ENCODE data around the gene IL17B.

Gene IL17B

DNA sequence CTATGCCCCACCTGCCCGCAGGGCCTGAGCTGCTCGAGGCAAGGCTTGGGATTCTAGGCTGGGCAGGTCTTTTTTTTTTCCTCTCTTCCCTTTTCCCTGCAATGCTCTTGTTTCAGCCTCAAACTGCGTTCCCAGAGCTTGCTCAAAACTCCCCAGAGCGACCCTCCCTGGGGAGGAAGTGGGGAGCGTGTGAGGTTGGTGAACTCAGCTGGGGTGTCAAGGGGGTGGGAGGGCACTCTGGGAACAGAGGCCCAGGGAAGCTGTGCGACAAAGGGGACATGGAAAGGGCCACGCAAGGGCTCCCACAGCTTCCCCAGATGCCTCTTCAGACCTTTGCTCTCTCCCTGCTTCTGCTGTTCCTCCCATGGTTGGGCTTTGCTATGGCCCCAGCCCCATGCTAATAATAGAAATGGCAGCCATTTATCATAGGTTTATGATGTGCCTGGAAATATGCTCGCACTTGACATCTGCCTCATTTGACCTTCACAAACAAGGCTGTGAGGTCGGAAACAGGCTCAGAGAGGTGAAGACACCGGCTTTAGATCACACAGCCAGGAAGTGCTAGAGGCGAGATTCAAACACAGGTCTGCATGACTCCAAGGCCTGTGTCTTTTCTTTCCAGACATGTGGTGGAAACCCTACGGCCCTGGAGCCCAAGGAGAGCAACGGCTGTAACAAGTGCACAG is 40.9 kb upstream of the IL17B start:
- in situ Hi-C loops (cut with HindIII; ENCODE audit: low sequenced_read_pairs) = no loop called here
- no peak overlapping the region for H3K4me3 ChIP-seq (ENCODE audit: low read depth, low read length)
- no peak for TF ChIP-seq CTCF (IDR thresholded peaks at IDR 0.05; ENCODE audit: low read depth, low read length, missing control alignments)
- DNase-seq (ENCODE audit: low read depth) = no peak

DNA sequence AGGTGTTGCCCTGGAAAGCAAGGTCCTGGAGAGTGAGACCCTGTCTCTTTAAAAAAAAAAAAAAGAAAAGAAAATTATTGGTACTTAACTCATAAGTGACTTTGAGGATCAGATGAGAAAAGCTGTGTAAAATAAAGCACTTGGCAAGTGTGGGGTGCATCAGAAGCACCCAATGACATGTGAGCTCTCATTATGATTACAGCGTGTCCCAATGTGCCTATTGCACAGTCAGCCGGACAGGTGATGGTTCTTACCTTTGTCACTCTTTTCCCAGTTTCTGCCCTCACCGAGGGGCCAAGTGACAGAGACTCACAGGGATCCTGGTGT is 40.4 kb upstream of the IL17B start:
- TF ChIP-seq CTCF (IDR thresholded peaks at IDR 0.05; ENCODE audit: low read depth, low read length, missing control alignments) = no peak
- no peak for DNase-seq (ENCODE audit: low read depth)
- in situ Hi-C loops (cut with HindIII; ENCODE audit: low sequenced_read_pairs) = no loop called here
- no peak overlapping the region for H3K4me3 ChIP-seq (ENCODE audit: low read depth, low read length)

DNA sequence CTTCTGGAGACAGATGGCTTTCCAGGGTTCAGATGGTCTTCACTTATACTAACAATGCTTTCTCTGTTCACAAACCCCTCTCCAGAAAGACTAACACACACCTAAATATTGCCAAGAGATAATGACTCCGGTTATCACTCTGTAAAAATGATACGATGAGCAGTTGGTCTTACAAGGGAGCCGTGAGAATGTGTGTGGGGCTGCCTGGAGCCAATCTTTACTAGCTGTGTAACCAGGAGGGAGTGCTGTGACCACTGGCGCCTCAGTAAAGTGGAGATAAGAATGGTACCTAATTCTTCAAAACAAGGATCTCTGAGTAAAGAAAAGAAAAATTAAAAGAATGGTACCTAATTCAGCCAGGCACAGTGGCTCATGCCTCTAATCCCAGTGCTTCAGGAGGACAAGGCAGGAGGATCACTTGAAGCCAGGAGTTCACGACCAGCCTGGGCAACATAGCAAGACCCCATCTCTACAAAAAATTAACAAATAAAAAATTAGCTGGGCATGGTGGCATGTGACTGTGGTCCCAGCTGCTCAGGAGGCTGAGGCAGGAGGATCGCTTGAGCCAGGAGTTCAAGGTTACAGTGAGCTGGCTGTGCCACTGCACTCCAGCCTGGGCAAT is 39.9 kb upstream of the IL17B start:
- no peak for TF ChIP-seq CTCF (IDR thresholded peaks at IDR 0.05; ENCODE audit: low read depth, low read length, missing control alignments)
- in situ Hi-C loops (cut with HindIII; ENCODE audit: low sequenced_read_pairs) = no loop called here
- DNase-seq (ENCODE audit: low read depth) = no peak
- no peak overlapping the region for H3K4me3 ChIP-seq (ENCODE audit: low read depth, low read length)

DNA sequence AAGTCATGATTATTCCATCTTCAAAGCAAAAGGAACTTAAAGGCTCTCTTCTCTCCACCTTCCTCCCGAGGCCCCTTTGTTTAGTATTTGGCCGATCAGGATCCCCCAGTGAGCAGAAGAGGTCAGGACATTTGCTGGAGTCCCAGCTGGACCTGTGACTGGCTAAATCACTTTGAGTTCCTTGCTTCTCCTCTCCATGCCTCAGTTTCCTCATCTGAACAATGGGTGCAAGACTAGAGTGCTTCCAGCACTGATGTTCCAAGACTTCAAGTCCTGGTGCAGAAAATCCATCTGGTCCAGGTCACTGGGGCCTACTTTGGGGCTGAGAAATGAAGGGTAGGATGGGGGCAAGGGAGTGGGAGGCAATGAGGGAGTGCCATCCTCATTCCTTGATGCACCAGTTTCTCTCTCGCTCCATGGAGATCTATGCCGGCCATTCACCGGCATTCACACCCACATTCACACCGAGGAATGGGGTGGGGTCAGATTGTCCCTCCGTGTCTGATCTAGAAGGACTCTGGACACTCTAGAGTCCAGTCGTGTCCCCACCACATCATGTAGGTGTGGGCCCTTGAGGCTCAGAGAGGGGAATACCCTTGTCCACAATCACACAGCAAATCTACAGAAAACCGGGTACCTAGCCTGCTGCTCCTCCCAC is 38.7 kb upstream of the IL17B start:
- no peak for DNase-seq (ENCODE audit: low read depth)
- no peak overlapping the region for H3K4me3 ChIP-seq (ENCODE audit: low read depth, low read length)
- no peak for TF ChIP-seq CTCF (IDR thresholded peaks at IDR 0.05; ENCODE audit: low read depth, low read length, missing control alignments)
- in situ Hi-C loops (cut with HindIII; ENCODE audit: low sequenced_read_pairs) = no loop called here

GRCh38 chr5:149416987-149417710 is 38.1 kb upstream of the IL17B start:
- TF ChIP-seq CTCF (IDR thresholded peaks at IDR 0.05; ENCODE audit: low read depth, low read length, missing control alignments) = no peak
- in situ Hi-C loops (cut with HindIII; ENCODE audit: low sequenced_read_pairs) = no loop called here
- no peak for DNase-seq (ENCODE audit: low read depth)
- no peak overlapping the region for H3K4me3 ChIP-seq (ENCODE audit: low read depth, low read length)

DNA sequence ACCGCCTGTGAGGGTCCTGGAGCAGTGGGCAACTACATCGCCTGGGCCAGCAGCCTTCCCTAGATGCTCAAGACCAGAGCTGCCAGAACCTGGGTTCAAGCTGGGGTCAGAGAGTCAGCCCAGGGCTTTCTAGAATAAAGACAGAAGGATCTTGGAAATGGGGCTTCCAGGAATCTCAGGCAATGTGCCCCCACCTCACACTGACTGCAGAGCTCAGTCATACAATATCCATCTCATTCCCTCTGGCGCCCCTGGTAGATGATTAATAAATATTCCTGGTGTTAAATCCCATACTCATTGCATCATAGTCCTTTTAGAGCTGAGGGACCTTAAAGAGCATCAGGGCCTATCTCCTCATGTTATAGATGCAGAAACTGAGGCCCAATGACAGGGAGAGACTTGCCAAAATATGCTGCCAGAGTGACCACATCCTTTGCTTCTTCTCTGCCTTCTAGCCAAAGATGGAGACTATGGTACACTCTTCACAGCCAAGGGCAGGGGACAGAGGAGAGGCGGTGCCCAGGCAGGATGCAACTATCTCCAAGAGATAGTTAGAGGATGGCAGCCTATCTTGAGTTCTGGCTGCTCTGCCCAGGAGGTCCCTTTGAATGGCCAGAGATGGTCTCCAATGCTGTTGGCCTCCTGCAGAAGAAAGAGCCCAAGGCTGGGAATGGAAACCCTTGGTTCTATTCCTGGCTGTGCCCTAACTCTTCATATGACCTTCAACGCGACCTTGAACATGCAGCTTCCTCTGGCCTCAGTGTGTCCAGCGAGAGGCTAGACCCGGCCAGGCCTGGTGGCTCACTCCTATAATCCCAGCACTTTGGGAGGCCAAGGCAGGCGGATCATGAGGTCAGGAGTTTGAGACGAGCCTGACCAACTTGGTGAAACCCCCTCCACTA is 36.2 kb upstream of the IL17B start:
- in situ Hi-C loops (cut with HindIII; ENCODE audit: low sequenced_read_pairs) = no loop called here
- no peak for DNase-seq (ENCODE audit: low read depth)
- no peak for TF ChIP-seq CTCF (IDR thresholded peaks at IDR 0.05; ENCODE audit: low read depth, low read length, missing control alignments)
- H3K4me3 ChIP-seq (ENCODE audit: low read depth, low read length) = no peak overlapping the region
